ENCODE data around the gene PRKAG2.

The PRKAG2 gene

DNA sequence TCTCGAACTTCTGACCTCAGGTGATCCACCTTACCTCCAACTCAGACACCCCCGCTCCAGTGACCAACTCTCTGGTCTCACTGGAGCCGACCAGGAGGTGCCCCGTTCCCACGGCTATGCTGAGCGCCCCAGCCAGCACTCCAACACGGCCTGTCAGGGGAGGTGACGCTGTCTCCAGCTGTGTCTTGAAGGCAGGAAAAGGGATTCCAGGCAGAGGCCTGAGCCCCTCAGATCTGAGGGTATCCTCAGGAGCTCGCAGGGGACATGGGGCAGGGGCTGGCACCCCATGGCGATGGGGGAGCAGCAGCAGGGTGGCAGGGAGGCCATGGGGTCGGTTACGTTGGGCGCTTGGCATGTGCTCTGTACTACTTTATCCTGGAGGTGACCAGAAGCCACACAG is 262.9 kb downstream of the PRKAG2 start:
- no peak overlapping the region for H2AFZ ChIP-seq (ENCODE audit: low read depth, low read length, severe bottlenecking)
- no peak overlapping the region for H3K4me3 ChIP-seq (ENCODE audit: insufficient read depth, low read length, poor library complexity, severe bottlenecking)
- no peaks in the 10 kb centered on the region for H3K27me3 ChIP-seq (ENCODE audit: low read length)
- H3K79me2 ChIP-seq (ENCODE audit: insufficient read depth, low read length) = no peaks in the 10 kb centered on the region
- no peaks in the 10 kb centered on the region for H3F3A ChIP-seq (ENCODE audit: insufficient read depth)
- H3K9me2 ChIP-seq (replicated peaks; ENCODE audit: insufficient read depth, low read length) = no peaks in the 10 kb centered on the region
- H3K36me3 ChIP-seq (ENCODE audit: low read length) = no peaks in the 10 kb centered on the region
- TF ChIP-seq, protein P1, sequence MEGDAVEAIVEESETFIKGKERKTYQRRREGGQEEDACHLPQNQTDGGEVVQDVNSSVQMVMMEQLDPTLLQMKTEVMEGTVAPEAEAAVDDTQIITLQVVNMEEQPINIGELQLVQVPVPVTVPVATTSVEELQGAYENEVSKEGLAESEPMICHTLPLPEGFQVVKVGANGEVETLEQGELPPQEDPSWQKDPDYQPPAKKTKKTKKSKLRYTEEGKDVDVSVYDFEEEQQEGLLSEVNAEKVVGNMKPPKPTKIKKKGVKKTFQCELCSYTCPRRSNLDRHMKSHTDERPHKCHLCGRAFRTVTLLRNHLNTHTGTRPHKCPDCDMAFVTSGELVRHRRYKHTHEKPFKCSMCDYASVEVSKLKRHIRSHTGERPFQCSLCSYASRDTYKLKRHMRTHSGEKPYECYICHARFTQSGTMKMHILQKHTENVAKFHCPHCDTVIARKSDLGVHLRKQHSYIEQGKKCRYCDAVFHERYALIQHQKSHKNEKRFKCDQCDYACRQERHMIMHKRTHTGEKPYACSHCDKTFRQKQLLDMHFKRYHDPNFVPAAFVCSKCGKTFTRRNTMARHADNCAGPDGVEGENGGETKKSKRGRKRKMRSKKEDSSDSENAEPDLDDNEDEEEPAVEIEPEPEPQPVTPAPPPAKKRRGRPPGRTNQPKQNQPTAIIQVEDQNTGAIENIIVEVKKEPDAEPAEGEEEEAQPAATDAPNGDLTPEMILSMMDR (IDR thresholded peaks at IDR 0.05; ENCODE audit: insufficient read depth, low read length, poor library complexity, severe bottlenecking) = no peak
- TF ChIP-seq EZH2phosphoT487 (conservative IDR thresholded peaks at IDR 0.05; ENCODE audit: low read length) = no peak
- H4K20me1 ChIP-seq (ENCODE audit: low read depth, low read length) = no peaks in the 10 kb centered on the region
- H3K4me2 ChIP-seq (ENCODE audit: low read depth, low read length, poor library complexity, severe bottlenecking) = no peak overlapping the region
- H3K27ac ChIP-seq (ENCODE audit: low read depth, low read length) = no peak overlapping the region
- no peaks in the 10 kb centered on the region for H3K9me3 ChIP-seq (ENCODE audit: insufficient read depth, low read length)
- no peak overlapping the region for H3K9ac ChIP-seq (ENCODE audit: low read length)

DNA sequence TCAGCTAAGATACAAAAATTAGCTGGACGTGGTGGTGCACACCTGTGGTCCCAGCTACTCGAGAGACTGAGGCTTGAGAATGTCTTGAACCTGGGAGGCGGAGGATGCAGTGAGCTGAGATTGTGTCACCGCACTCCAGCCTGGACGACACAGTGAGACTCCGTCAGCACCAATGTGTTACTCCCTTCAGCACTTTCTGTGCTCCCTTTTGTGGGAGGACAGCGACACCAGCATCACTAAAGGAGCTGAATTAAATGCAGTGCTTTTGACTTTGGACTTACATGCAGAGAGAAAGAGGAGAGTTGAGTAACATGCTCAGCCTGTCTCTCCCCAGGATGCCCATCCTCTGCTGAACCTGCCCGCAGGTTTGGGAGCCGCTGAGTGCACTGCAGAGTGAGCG is 265.0 kb downstream of the PRKAG2 start:
- H3K4me2 ChIP-seq (ENCODE audit: low read depth, low read length, poor library complexity, severe bottlenecking) = no peak overlapping the region
- H3K36me3 ChIP-seq (ENCODE audit: low read length) = no peaks in the 10 kb centered on the region
- H3K79me2 ChIP-seq (ENCODE audit: insufficient read depth, low read length) = no peaks in the 10 kb centered on the region
- H4K20me1 ChIP-seq (ENCODE audit: low read depth, low read length) = no peaks in the 10 kb centered on the region
- TF ChIP-seq, protein P1 (IDR thresholded peaks at IDR 0.05; ENCODE audit: insufficient read depth, low read length, poor library complexity, severe bottlenecking) = no peak
- TF ChIP-seq EZH2phosphoT487 (conservative IDR thresholded peaks at IDR 0.05; ENCODE audit: low read length) = no peak
- H3K9me2 ChIP-seq (replicated peaks; ENCODE audit: insufficient read depth, low read length) = no peaks in the 10 kb centered on the region
- H3K27ac ChIP-seq (ENCODE audit: low read depth, low read length) = no peak overlapping the region
- no peak overlapping the region for H2AFZ ChIP-seq (ENCODE audit: low read depth, low read length, severe bottlenecking)
- H3K4me3 ChIP-seq (ENCODE audit: insufficient read depth, low read length, poor library complexity, severe bottlenecking) = no peak overlapping the region
- H3K9me3 ChIP-seq (ENCODE audit: insufficient read depth, low read length) = no peaks in the 10 kb centered on the region
- no peaks in the 10 kb centered on the region for H3F3A ChIP-seq (ENCODE audit: insufficient read depth)
- no peak overlapping the region for H3K9ac ChIP-seq (ENCODE audit: low read length)
- no peaks in the 10 kb centered on the region for H3K27me3 ChIP-seq (ENCODE audit: low read length)

DNA sequence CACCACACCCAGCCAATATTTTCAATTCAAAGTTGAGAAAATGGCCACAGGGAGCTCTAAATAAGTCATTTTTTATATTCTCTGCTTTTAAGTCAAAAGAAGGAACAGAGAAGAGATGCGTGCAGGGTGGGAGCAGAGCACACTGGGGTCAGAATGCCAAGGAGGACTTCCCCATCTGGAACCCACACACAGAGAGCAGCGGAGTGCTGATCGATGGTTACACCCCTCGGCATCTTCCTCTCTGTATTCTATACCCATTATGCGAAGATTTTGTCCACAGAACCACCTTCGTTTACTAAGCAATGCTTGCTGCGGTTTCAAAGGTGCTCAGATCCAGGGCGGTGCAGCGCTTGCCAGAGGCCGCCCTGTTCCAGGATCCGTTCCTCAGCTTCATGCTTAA is 265.9 kb downstream of the PRKAG2 start:
- Histone ChIP-seq H3K79me2 (ENCODE audit: insufficient read depth, low read length) (no peaks in the 10 kb centered on the region), H3K27ac (ENCODE audit: low read depth, low read length) (no peak overlapping the region), H3K9me2 (replicated peaks; ENCODE audit: insufficient read depth, low read length) (no peaks in the 10 kb centered on the region), H3K4me3 (ENCODE audit: insufficient read depth, low read length, poor library complexity, severe bottlenecking) (no peak overlapping the region), H3K9ac (ENCODE audit: low read length) (no peak overlapping the region), H3F3A (ENCODE audit: insufficient read depth) (no peaks in the 10 kb centered on the region), H2AFZ (ENCODE audit: low read depth, low read length, severe bottlenecking) (no peak overlapping the region), H4K20me1 (ENCODE audit: low read depth, low read length) (no peaks in the 10 kb centered on the region), H3K27me3 (ENCODE audit: low read length) (no peaks in the 10 kb centered on the region), H3K9me3 (ENCODE audit: insufficient read depth, low read length) (no peaks in the 10 kb centered on the region), H3K4me2 (ENCODE audit: low read depth, low read length, poor library complexity, severe bottlenecking) (no peak overlapping the region), H3K36me3 (ENCODE audit: low read length) (no peaks in the 10 kb centered on the region)
- TF ChIP-seq, protein P1 (IDR thresholded peaks at IDR 0.05; ENCODE audit: insufficient read depth, low read length, poor library complexity, severe bottlenecking) = no peak
- no peak for TF ChIP-seq EZH2phosphoT487 (conservative IDR thresholded peaks at IDR 0.05; ENCODE audit: low read length)
